DOHH2 (cell line): Measurements from ENCODE around the gene SHC4.

Experiments
- EZH2phosphoT487 ChIP-seq: fragments of 200-600 bp; sonication (generic); IDR thresholded peaks from 2 replicates; pipeline ENCODE4 v1.6.1; 2017; ENCODE audit warnings: borderline replicate concordance, mild to moderate bottlenecking, antibody characterized with exemption, low read length, moderate library complexity, mixed read lengths
- TF ChIP-seq, protein P1 (sequence below): fragments of 200-600 bp; sonication (generic); IDR thresholded peaks from one replicate; pipeline ENCODE4 v1.5.1; 2014; ENCODE audit warnings: antibody characterized with exemption, mild to moderate bottlenecking, low read depth, low read length; ENCODE audit not compliant: poor library complexity, severe bottlenecking

DNA sequence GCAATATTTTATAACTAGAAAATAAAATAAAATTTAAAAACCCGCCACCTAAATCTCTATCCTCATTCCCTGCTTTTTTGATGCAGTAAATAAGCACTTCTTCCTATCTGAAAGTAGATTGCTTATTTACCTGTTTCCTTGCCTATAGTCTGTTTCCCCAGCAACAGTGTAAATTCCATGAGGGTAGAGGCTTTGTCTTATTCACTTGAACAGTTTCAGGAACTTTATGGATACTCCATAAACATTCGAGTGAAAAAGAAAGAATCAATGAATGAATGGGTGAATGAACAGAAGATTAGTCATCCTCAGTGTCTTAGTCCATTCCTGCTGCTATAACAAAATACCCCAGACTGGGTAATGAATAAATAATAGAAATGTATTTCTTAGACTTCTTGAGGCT, 41.7 kb downstream of the SHC4 start:
- TF ChIP-seq, protein P1, sequence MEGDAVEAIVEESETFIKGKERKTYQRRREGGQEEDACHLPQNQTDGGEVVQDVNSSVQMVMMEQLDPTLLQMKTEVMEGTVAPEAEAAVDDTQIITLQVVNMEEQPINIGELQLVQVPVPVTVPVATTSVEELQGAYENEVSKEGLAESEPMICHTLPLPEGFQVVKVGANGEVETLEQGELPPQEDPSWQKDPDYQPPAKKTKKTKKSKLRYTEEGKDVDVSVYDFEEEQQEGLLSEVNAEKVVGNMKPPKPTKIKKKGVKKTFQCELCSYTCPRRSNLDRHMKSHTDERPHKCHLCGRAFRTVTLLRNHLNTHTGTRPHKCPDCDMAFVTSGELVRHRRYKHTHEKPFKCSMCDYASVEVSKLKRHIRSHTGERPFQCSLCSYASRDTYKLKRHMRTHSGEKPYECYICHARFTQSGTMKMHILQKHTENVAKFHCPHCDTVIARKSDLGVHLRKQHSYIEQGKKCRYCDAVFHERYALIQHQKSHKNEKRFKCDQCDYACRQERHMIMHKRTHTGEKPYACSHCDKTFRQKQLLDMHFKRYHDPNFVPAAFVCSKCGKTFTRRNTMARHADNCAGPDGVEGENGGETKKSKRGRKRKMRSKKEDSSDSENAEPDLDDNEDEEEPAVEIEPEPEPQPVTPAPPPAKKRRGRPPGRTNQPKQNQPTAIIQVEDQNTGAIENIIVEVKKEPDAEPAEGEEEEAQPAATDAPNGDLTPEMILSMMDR = no peak
- no peak for TF ChIP-seq EZH2phosphoT487
